K562 (cell line): Measurements from ENCODE around the gene ZNF213. TPM values are rescaled to one million over a fixed set of nuclear protein-coding genes. Genes with fewer than 3 reads are reported as not detected.

Experiments
- ARID1B ChIP-seq: fragments of 450-650 bp; IDR thresholded peaks from 2 replicates; pipeline ENCODE4 v1.6.1; 2016; ENCODE audit warnings: antibody characterized with exemption, mild to moderate bottlenecking, inconsistent platforms
- GABPB1 ChIP-seq: sonication (generic); formaldehyde crosslinking; IDR thresholded peaks from 2 replicates; pipeline ENCODE4 v1.8.0; 2022; ENCODE audit warnings: mild to moderate bottlenecking, missing genetic modification reagents
- MAFK ChIP-seq: IDR thresholded peaks from 2 replicates; pipeline ENCODE4 v1.6.1; 2011; ENCODE audit warnings: low read length, improper control_type of control experiment
- MIER1 ChIP-seq: fragments of 450-650 bp; IDR thresholded peaks from 2 replicates; pipeline ENCODE4 v1.6.1; 2016; ENCODE audit warnings: antibody characterized with exemption, mild to moderate bottlenecking, low read depth
- OTX1 ChIP-seq: fragments of 450-650 bp; formaldehyde crosslinking; IDR thresholded peaks from 2 replicates; pipeline ENCODE4 v1.4.0; 2022; ENCODE audit warnings: mild to moderate bottlenecking
- PCBP1 ChIP-seq: fragments of 200-400 bp; formaldehyde crosslinking; IDR thresholded peaks from 2 replicates; pipeline ENCODE4 v1.6.1; 2018; ENCODE audit warnings: mild to moderate bottlenecking, low read depth, low read length; ENCODE audit not compliant: poor library complexity, severe bottlenecking
- PRMT5 ChIP-seq: sonication (generic); formaldehyde crosslinking; IDR thresholded peaks from 2 replicates; pipeline ENCODE4 v1.5.0; 2020; ENCODE audit warnings: missing genetic modification reagents
- PTBP1 ChIP-seq: fragments of 200-400 bp; formaldehyde crosslinking; IDR thresholded peaks from 2 replicates; pipeline ENCODE4 v1.6.1; 2017; ENCODE audit warnings: low read depth, low read length
- SIN3B ChIP-seq: fragments of 450-650 bp; IDR thresholded peaks from 2 replicates; pipeline ENCODE4 v1.6.1; 2017; ENCODE audit warnings: low read depth, mild to moderate bottlenecking, moderate library complexity
- STAG1 ChIP-seq: sonication (generic); formaldehyde crosslinking; IDR thresholded peaks from 2 replicates; pipeline ENCODE4 v1.5.0; 2020; ENCODE audit warnings: missing genetic modification reagents, borderline replicate concordance
- TAF1 ChIP-seq: IDR thresholded peaks from 2 replicates; pipeline ENCODE4 v1.6.1; 2011; ENCODE audit warnings: mild to moderate bottlenecking, low read length, moderate library complexity; ENCODE audit not compliant: insufficient read depth, control insufficient read depth, severe bottlenecking; ENCODE audit errors: extremely low read depth
- TCF3 ChIP-seq: sonication (generic); formaldehyde crosslinking; IDR thresholded peaks from 2 replicates; pipeline ENCODE4 v1.4.0; 2020; ENCODE audit warnings: mild to moderate bottlenecking, missing genetic modification reagents
- YY1 ChIP-seq, 3 experiments: IDR thresholded peaks; 2 replicates each; pipeline ENCODE4 v1.6.1; 2011; ENCODE audit warnings: low read length in 2 of 3, mild to moderate bottlenecking in 2 of 3, moderate library complexity in 2 of 3, borderline replicate concordance in 1 of 3, control low read depth in 1 of 3, low read depth in 1 of 3; ENCODE audit not compliant: insufficient read depth in 3 of 3, insufficient replicate concordance in 2 of 3, control insufficient read depth in 1 of 3, insufficient read length in 1 of 3; ENCODE audit errors: extremely low read depth in 1 of 3
- polyA plus RNA-seq, 8 experiments: library from polyadenylated mRNA; depleted of rRNA in 4 of 8; stranded (reverse) in 5 of 8; unstranded in 3 of 8; fragments of >200 nt; fragmentation: Nextera tagmentation in 2 of 8; fragmentation: Illumina TruSeq in 1 of 8; extraction: Ambion mirVana in 2 of 8; extraction: Trizol in 1 of 8; gene quantifications; 2 replicates each; pipeline versions ENCODE4 v1.2.1 to v1.2.3, GENCODE V29; 2011 to 2014; ENCODE audit warnings: inconsistent platforms in 1 of 8, missing spikeins in 1 of 8
- total RNA-seq, 7 experiments: library from RNA; depleted of rRNA in 6 of 7; stranded (reverse); fragments of >200 nt in 6 of 7; fragmentation: Illumina TruSeq in 2 of 7; extraction: Trizol in 2 of 7; gene quantifications; 2 replicates each; pipeline versions ENCODE4 v1.2.1 to v1.2.3, GENCODE V29; 2011 to 2021; ENCODE audit warnings: low replicate concordance in 1 of 7
- TF ChIP-seq, protein P1 (sequence below): fragments of 200-800 bp; sonication (Bioruptor generic); IDR thresholded peaks from 2 replicates; pipeline ENCODE4 v1.6.1; 2017; ENCODE audit warnings: missing genetic modification characterization, missing compliant biosample characterization
- TF ChIP-seq, protein P2 (sequence below): sonication (generic); formaldehyde crosslinking; IDR thresholded peaks from 2 replicates; pipeline ENCODE4 v1.8.0; 2022; ENCODE audit warnings: missing genetic modification reagents, mild to moderate bottlenecking, moderate library complexity, borderline replicate concordance
- TF ChIP-seq, protein P3 (sequence below), 3 experiments: fragments of 200-800 bp in 1 of 3; fragments of 250-450 bp in 1 of 3; fragments of 450-650 bp in 1 of 3; sonication (Bioruptor Pico) in 1 of 3; sonication (Bioruptor generic) in 1 of 3; formaldehyde crosslinking in 1 of 3; IDR thresholded peaks; 2 replicates each; pipeline versions ENCODE4 v1.6.1 to v1.8.0; 2016 to 2022; ENCODE audit warnings: mild to moderate bottlenecking in 2 of 3, missing genetic modification characterization in 2 of 3, missing compliant biosample characterization in 1 of 3, moderate library complexity in 1 of 3
- TF ChIP-seq, protein P4 (sequence below): fragments of 250-450 bp; sonication (Bioruptor Pico); IDR thresholded peaks from 2 replicates; pipeline ENCODE4 v1.5.0; 2020; ENCODE audit warnings: mild to moderate bottlenecking, borderline replicate concordance

Gene ZNF213
- total and polyA plus RNA-seq, 9 of the 15 experiments (the other 6 are each of a cell fraction or from before 2014, with no cell fraction given): 0.49 to 10.0 (median 1.8) TPM

GRCh38 chr16:3112058-3112880 lies 22.6 kb upstream of the ZNF213 start, which contains the start of gene ZNF205 (continued):
- TF ChIP-seq MIER1: no peak
- no peak for TF ChIP-seq PTBP1
- peak; percentile 11; the same call in 1 of the 2 replicates for TF ChIP-seq TCF3 (CRISPR knock-in tag)
- TF ChIP-seq ARID1B: peak; percentile 9; the same call in 1 of the 2 replicates
- TF ChIP-seq STAG1: no peak
- TF ChIP-seq PCBP1: no peak
- TF ChIP-seq, protein P1, sequence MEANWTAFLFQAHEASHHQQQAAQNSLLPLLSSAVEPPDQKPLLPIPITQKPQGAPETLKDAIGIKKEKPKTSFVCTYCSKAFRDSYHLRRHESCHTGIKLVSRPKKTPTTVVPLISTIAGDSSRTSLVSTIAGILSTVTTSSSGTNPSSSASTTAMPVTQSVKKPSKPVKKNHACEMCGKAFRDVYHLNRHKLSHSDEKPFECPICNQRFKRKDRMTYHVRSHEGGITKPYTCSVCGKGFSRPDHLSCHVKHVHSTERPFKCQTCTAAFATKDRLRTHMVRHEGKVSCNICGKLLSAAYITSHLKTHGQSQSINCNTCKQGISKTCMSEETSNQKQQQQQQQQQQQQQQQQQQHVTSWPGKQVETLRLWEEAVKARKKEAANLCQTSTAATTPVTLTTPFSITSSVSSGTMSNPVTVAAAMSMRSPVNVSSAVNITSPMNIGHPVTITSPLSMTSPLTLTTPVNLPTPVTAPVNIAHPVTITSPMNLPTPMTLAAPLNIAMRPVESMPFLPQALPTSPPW (CRISPR knock-in tag): peak; percentile 87
- TF ChIP-seq, protein P2, sequence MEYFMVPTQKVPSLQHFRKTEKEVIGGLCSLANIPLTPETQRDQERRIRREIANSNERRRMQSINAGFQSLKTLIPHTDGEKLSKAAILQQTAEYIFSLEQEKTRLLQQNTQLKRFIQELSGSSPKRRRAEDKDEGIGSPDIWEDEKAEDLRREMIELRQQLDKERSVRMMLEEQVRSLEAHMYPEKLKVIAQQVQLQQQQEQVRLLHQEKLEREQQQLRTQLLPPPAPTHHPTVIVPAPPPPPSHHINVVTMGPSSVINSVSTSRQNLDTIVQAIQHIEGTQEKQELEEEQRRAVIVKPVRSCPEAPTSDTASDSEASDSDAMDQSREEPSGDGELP (CRISPR knock-in tag): peak; percentile 63; the same call in 1 of the 2 replicates
- peak; percentile 84 for TF ChIP-seq TAF1
- peak; percentile 97 for TF ChIP-seq GABPB1
- no peak for TF ChIP-seq PRMT5
- TF ChIP-seq MAFK: no peak
- TF ChIP-seq, protein P3, sequence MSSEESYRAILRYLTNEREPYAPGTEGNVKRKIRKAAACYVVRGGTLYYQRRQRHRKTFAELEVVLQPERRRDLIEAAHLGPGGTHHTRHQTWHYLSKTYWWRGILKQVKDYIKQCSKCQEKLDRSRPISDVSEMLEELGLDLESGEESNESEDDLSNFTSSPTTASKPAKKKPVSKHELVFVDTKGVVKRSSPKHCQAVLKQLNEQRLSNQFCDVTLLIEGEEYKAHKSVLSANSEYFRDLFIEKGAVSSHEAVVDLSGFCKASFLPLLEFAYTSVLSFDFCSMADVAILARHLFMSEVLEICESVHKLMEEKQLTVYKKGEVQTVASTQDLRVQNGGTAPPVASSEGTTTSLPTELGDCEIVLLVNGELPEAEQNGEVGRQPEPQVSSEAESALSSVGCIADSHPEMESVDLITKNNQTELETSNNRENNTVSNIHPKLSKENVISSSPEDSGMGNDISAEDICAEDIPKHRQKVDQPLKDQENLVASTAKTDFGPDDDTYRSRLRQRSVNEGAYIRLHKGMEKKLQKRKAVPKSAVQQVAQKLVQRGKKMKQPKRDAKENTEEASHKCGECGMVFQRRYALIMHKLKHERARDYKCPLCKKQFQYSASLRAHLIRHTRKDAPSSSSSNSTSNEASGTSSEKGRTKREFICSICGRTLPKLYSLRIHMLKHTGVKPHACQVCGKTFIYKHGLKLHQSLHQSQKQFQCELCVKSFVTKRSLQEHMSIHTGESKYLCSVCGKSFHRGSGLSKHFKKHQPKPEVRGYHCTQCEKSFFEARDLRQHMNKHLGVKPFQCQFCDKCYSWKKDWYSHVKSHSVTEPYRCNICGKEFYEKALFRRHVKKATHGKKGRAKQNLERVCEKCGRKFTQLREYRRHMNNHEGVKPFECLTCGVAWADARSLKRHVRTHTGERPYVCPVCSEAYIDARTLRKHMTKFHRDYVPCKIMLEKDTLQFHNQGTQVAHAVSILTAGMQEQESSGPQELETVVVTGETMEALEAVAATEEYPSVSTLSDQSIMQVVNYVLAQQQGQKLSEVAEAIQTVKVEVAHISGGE (CRISPR knock-in tag; IDR thresholded peaks at IDR 0.05): peak; percentile 93 to 100 (median 98)
- TF ChIP-seq SIN3B: peak; percentile 78
- peak in 2 of 3 experiments; percentile 19 to 66 for TF ChIP-seq YY1 (IDR thresholded peaks at IDR 0.05; ENCODE audit: borderline replicate concordance in 1 of 3, control insufficient read depth in 1 of 3, extremely low read depth in 1 of 3, insufficient read depth in 3 of 3, insufficient read length in 1 of 3, insufficient replicate concordance in 2 of 3, low read depth in 1 of 3, low read length in 2 of 3)
- TF ChIP-seq, protein P4, sequence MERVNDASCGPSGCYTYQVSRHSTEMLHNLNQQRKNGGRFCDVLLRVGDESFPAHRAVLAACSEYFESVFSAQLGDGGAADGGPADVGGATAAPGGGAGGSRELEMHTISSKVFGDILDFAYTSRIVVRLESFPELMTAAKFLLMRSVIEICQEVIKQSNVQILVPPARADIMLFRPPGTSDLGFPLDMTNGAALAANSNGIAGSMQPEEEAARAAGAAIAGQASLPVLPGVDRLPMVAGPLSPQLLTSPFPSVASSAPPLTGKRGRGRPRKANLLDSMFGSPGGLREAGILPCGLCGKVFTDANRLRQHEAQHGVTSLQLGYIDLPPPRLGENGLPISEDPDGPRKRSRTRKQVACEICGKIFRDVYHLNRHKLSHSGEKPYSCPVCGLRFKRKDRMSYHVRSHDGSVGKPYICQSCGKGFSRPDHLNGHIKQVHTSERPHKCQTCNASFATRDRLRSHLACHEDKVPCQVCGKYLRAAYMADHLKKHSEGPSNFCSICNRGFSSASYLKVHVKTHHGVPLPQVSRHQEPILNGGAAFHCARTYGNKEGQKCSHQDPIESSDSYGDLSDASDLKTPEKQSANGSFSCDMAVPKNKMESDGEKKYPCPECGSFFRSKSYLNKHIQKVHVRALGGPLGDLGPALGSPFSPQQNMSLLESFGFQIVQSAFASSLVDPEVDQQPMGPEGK (CRISPR knock-in tag): no peak
- no peak for TF ChIP-seq OTX1 (CRISPR knock-in tag)
